HG03097 (cell line): ENCODE measurements around the gene DOCK4.
A peak's percentile ranks its signal among the peaks of the same experiment; 100 is the strongest.

Source experiments
- ATAC-seq: cut with Tn5 transposase; IDR thresholded peaks from one replicate; pipeline ENCODE4 v1.9.1; 2021; ENCODE audit not compliant: unreplicated experiment, low FRiP score

The DOCK4 gene

DNA sequence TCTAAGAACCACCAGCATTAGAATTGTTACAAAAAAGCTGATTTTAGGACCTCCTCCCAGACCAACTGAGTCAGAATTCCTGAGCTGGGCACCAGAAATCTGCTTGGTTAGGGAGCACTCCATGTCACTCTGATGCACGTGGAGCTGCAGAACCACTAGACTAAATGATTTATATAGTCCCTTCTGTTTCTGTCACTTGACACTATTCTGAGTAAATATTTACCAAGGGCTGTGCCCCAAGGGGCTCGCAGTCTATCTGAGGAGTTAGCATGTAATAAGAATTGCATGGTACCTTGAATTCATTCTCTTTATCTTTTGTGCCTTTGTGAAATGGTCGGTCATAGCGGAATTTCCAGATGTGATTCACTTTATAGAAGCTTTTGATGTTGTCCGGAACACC is 447.9 kb downstream of the DOCK4 start:
- no peak for ATAC-seq

DNA sequence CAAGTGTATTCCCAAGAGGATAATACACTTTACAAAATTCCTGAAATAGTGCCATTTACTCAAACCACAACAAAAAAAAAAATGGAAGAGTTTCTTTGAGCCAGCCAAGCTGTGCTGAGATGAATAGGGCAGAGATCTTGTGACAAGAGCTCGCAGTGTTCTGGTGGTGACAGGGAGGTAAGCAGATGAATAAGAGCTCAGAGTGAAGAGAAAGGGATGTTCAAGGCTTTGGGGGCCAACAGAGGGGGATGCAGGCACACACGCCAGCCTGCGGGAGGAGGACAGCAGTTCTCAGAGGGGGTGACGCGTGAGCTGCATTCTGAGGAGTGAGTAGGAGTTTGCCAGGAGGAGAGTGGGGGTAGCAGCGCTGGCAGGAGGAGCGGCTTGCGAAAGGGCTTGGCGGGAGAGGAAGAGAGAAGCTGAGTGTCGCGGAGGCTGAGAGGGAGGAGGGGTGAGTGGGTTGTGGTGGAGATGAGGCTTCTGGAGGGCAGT is 449.5 kb downstream of the DOCK4 start:
- no peak for ATAC-seq

- ATAC-seq: no peak
These were observed 450.8 kb downstream of the DOCK4 start for GRCh38 chr7:111755383-111755782.

DNA sequence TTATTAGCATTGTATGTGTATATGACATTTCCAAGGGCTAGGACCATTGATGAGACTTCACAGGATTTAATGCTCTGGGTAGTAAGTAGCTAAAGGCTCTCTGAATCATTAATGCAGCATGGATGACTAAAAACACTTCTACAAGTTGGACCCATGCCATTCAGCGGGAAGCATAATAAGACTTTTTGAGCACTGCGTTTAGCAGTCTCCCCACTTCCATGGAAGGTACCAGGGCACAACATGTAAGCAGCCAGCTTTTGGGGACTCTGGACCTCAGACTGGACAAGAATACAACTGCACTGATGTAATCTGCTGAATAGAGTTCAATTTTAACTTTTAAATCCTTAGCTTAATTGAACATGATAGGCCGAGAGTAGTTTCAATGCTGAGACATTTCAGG is 452.2 kb downstream of the DOCK4 start:
- ATAC-seq: no peak

GRCh38 chr7:111752022-111752582 is 454.1 kb downstream of the DOCK4 start:
- no peak for ATAC-seq

GRCh38 chr7:111750878-111751277 is 455.3 kb downstream of the DOCK4 start:
- ATAC-seq: no peak

DNA sequence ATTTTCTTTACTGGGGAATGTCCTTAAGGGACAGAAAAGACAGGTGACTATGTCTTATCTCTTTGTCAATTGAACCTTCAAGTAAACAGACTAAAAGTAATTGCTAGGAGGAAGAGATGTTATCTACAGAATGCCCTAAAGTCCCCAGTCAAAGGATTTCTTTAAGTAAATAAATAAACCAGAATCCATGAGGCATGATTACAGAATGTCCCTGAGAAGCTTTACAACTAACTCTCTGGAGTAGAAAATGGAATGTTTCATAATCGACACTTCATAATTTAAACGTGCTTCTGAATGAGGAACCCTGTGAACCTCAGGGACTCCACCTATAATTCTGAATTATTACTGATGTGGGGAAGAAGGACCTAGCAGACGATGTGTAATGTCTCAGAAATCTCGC is 456.0 kb downstream of the DOCK4 start:
- no peak for ATAC-seq

DNA sequence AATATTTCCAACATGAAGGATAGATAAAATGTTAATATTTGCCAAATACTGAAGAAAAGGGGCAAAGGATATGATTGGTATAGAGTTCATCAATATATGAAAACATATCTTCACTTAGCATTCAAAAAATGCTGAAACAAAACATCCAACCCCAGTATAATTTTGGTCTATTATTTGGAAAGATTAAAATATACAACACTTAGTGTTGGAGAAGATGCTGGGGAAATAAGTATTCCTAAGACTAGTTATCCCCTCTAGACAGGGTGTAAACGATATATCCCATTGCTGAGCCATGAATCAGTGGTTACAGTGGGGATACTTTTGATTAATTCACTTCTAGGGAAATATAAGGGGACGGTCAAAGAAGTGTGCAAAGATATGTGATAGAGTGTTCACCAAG is 456.6 kb downstream of the DOCK4 start:
- ATAC-seq: no peak

DNA sequence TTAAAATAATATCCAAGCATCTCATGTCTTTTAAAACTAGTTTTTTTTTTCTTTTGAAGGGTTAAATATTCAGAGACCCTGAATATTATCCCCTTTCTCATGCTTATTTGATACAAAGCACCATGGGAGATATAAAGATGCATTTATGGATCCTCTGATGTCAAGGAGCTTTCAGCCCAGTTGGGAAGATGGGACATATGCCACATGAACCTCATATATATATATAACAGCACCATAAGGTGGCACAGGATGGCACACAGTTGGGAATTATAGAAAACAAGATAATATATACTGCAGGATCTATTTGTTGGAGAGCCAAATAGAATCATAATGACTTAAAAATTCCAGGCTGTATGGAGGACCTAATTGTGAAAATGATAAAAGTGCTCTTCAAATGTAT is 458.5 kb downstream of the DOCK4 start:
- no peak for ATAC-seq

DNA sequence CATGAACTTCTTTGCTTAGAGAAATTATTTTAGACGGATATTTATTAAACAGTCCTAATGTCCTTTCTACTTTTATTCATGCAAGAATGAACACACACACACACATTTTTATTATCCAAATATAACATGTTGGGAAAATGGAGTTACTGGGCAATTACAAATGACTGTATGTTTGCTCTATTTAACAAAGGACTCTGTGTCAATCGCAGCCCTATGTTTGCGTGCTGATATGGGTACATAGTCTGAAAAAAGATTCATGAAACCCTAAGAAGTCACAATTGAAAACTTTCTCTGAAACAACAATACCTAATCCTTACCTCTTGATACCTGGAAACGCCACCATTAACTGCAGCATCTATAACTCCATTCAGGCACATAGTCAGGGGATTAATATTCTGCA is 459.2 kb downstream of the DOCK4 start:
- no peak for ATAC-seq

DNA sequence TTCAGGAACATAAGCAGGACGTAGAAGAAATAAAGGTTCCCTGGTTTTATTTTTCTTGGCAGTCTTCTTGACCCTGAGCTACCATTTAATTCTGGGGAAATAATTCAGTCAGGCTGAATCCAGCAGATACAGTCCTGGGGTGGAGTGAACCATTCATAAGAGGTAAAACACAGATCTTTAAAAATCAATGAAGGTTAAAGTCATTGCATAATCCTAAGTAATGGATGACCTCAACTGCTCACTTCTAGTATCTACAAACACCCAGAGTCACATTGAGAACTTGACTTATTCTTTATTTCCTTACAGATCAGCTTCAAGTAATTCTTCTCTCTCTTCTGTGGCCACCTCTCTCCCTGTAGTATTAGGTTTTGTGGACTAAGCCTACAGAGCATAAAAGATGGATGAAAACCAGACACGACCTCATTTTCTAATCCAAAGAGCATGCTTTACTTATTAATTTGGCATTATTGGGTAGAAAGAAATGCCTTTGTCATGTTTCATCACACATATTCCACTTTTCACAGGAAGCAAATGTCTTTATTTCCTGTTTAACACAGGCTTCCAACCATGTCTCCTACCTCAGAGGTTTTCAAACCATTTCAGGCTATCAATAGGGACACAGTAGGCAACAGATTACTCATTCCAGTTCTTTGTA is 461.6 kb downstream of the DOCK4 start:
- no peak for ATAC-seq

- no peak for ATAC-seq
These were observed 462.9 kb downstream of the DOCK4 start for GRCh38 chr7:111743244-111743847.

- ATAC-seq: peak; percentile 90
These were observed 464.4 kb downstream of the DOCK4 start for GRCh38 chr7:111741811-111742240.

DNA sequence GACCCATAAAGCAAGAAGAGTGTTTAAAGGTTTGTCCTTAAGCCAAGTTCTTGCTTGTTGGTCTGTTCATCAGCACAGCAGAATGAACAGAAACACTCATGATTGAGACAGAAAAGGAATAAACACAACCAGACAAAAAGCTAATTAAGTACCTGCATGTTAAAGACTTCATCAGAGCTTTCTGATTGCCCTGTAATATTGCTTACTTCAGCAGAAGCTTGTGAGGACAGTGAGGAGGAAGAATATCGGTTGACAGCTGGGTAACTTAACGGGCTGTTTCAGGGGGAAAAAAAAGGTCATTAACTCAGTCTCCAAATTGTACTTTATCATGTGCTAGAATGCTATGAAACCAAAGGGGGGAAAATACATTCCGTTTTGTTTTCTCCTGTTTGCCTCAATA is 465.3 kb downstream of the DOCK4 start:
- no peak for ATAC-seq

DNA sequence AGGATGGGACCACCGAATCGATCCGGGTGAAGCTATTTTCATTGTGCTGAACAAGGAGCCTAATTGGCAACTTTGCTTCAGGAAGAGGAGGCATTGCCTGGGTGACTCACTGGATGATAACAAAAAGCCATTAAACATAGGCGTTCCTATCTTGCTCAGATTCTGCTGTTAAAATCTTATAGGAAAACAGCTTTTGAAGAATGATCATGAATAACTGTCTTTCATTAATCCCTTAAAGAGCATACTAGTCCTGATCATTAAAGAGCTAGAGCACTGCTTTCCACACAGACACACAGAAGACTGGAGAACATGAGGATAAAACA is 469.7 kb downstream of the DOCK4 start:
- ATAC-seq: no peak

- ATAC-seq: peak; percentile 62
These were observed 470.3 kb downstream of the DOCK4 start for GRCh38 chr7:111735661-111736551.

DNA sequence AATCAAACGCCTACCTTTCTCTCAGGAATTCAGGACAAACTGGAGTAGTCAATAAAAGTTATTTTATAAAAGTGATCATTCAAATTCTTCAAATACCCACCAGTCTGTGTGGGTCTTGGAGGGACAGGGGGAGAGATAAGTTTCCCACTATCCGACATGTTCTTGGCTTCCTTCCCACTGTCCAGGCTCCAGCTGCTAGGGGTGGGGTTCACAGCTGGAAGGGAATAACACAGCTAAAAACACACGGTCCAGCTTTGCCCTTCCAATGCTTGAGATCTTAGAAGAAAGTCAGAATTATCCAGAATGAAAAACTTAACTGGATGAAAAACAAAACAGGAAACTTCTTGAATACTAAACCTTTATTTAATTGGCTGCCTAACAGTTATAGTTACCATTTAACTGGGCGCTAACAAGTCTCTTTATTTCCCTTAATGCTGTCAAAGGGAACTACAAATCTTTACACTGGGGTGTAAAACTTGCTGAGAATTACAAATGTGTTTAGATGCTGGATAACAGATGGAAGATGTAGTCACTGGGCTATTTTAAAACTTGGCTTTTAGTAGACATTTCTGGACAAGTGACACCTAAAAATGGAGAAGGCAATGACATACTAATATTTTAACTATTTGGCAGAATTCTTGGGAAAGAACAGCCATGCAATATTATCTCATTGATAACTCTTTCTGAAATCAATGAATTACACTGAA is 471.1 kb downstream of the DOCK4 start:
- no peak for ATAC-seq

DNA sequence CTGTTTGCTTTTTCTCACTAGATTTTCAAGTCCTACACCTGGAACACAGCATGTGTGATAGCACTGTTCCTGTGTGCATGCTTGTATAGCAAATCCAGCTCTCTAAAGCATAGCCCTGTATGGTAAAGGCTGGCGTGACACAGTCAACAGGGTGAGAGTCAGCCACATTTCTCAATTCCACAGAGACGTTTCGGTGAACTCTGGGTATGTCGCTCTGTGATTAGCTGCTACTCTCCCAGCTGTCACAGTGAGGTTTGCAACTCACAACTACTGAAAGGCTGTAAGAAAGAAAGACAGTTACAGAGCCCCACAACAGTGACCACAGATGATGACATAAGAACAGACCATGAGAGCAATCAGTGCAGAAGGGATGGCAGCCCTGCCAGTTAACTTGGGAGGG is 473.3 kb downstream of the DOCK4 start:
- no peak for ATAC-seq

DNA sequence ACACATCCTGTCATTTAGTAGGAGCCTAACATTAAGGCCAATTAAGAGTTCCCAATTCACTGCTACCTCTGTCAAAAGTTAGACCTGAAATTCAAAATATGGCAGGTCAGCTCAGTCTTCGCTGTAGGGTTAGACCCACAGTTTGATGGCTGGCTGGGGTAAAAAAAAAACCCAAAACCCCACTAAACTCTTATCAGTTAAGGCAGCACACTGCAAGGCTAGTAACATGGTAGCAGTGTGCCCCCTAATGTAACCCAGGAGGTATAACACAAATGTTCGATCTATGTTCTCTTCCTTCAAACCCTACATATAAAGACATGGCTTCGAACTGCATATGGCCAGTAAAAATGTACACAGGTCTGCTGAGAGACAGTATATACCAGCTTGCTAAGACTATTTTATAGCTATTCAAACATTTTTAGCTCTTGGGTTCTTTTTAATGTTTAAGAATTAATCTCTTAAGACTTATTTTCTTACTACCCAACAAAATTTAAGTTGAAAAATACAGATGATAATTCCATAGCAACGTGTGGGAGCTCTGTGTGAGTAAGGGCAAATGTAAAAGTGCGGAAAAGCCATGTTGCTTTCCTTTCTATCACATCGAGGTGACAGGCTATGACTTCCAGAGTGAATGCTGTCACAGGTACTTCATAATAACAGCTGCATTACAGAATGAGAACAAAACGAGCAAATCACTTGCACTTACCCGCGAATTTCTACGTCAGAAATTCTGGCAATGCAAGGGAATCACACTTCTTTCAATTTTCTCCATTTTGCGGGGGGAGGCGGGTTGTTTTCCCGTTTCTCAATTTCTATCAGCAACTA is 475.5 kb downstream of the DOCK4 start:
- ATAC-seq: no peak

GRCh38 chr7:111730057-111730456 is 476.1 kb downstream of the DOCK4 start:
- ATAC-seq: no peak
